Endothelial cell (in vitro differentiated cells): ENCODE measurements around the gene GAS2L1. TPM values are rescaled to one million over a fixed set of nuclear protein-coding genes. Genes with fewer than 3 reads are reported as not detected.

Source experiments
- DNase-seq: peaks from one replicate; pipeline ENCODE4 v3.0.0; 2021; ENCODE audit warnings: low spot score
- H3K27ac Mint-ChIP-seq: one replicate; pipeline ENCODE4 v1.8.0; 2021; ENCODE audit warnings: mixed read lengths, inconsistent platforms; ENCODE audit not compliant: unreplicated experiment
- H3K27me3 Mint-ChIP-seq: one replicate; pipeline ENCODE4 v1.8.0; 2021; ENCODE audit warnings: mild to moderate bottlenecking, moderate library complexity, mixed read lengths, inconsistent platforms; ENCODE audit not compliant: unreplicated experiment
- H3K36me3 Mint-ChIP-seq: one replicate; pipeline ENCODE4 v1.8.0; 2021; ENCODE audit warnings: mild to moderate bottlenecking, low read depth, mixed read lengths, inconsistent platforms; ENCODE audit not compliant: unreplicated experiment
- H3K4me1 Mint-ChIP-seq: one replicate; pipeline ENCODE4 v1.8.0; 2021; ENCODE audit warnings: mild to moderate bottlenecking, mixed read lengths, inconsistent platforms; ENCODE audit not compliant: unreplicated experiment
- H3K4me3 Mint-ChIP-seq: one replicate; pipeline ENCODE4 v1.8.0; 2021; ENCODE audit warnings: mild to moderate bottlenecking, mixed read lengths, inconsistent platforms; ENCODE audit not compliant: unreplicated experiment
- H3K9me3 Mint-ChIP-seq: one replicate; pipeline ENCODE4 v1.8.0; 2021; ENCODE audit warnings: mixed read lengths, inconsistent platforms; ENCODE audit not compliant: unreplicated experiment
- CTCF ChIP-seq: fragments of 200-600 bp; sonication (generic); IDR thresholded peaks from one replicate; pipeline ENCODE4 v1.5.0; 2021; ENCODE audit warnings: antibody characterized with exemption; ENCODE audit not compliant: unreplicated experiment
- total RNA-seq: library from RNA; stranded (reverse); fragmentation: NEBNext Ultra II Directional; extraction: Animal tissue kit (Norgen Biotek cat#: 25700); gene quantifications from one replicate; pipeline ENCODE4 v1.2.1, GENCODE V29; 2021; ENCODE audit not compliant: unreplicated experiment

GAS2L1 gene
- total RNA-seq, 1 donor from 2014 or later = 33.6 TPM

GRCh38 chr22:29268511-29269229 is 37.8 kb upstream of the GAS2L1 start:
- Mint-ChIP-seq H3K4me1 (peaks cover 49% of the 10 kb centered on the region), H3K9me3 (no peaks in the 10 kb centered on the region), H3K36me3 (peaks cover 41% of the 10 kb centered on the region), H3K4me3 (peak overlapping the region; percentile 100), H3K27me3 (peaks cover 17% of the 10 kb centered on the region), H3K27ac (peak overlapping the region; percentile 100)
- TF ChIP-seq CTCF = no peak
- peak; percentile 54 for DNase-seq

GRCh38 chr22:29269230-29269604 is 37.2 kb upstream of the GAS2L1 start:
- Mint-ChIP-seq H3K4me1 (peaks cover 49% of the 10 kb centered on the region), H3K27ac (peak overlapping the region; percentile 95), H3K36me3 (peaks cover 43% of the 10 kb centered on the region), H3K27me3 (peaks cover 17% of the 10 kb centered on the region), H3K9me3 (no peaks in the 10 kb centered on the region), H3K4me3 (peak overlapping the region; percentile 98)
- no peak for TF ChIP-seq CTCF
- no peak for DNase-seq

GRCh38 chr22:29269731-29270474 is 36.5 kb upstream of the GAS2L1 start:
- no peak for TF ChIP-seq CTCF
- DNase-seq = no peak
- H3K36me3 Mint-ChIP-seq = peaks cover 43% of the 10 kb centered on the region
- peaks cover 49% of the 10 kb centered on the region for H3K4me1 Mint-ChIP-seq
- no peaks in the 10 kb centered on the region for H3K9me3 Mint-ChIP-seq
- H3K27ac Mint-ChIP-seq = peak overlapping the region; percentile 95
- peak overlapping the region; percentile 98 for H3K4me3 Mint-ChIP-seq
- H3K27me3 Mint-ChIP-seq = peaks cover 17% of the 10 kb centered on the region

- H3K4me3 Mint-ChIP-seq = peak overlapping the region; percentile 98
- peaks cover 43% of the 10 kb centered on the region for H3K36me3 Mint-ChIP-seq
- H3K9me3 Mint-ChIP-seq = no peaks in the 10 kb centered on the region
- H3K27me3 Mint-ChIP-seq = peaks cover 17% of the 10 kb centered on the region
- DNase-seq = no peak
- no peak for TF ChIP-seq CTCF
- H3K4me1 Mint-ChIP-seq = peaks cover 49% of the 10 kb centered on the region
- peak overlapping the region; percentile 9 for H3K27ac Mint-ChIP-seq
These were observed 35.8 kb upstream of the GAS2L1 start for GRCh38 chr22:29270475-29271271.
